Smooth muscle cell (in vitro differentiated cells): ENCODE measurements around the gene SDHAF3. TPM values are rescaled to one million over a fixed set of nuclear protein-coding genes. Genes with fewer than 3 reads are reported as not detected.

ENCODE experiments used
- DNase-seq: peaks from one replicate; lab custom pipeline; 2025; ENCODE audit not compliant: unreplicated experiment; lab: John Stamatoyannopoulos, UW
- H2AFZ ChIP-seq: fragments of 200-600 bp; sonication (generic); 2 replicates; pipeline ENCODE4 v1.6.0; 2016; ENCODE audit warnings: antibody characterized with exemption, low read depth, mild to moderate bottlenecking
- H3F3A ChIP-seq: fragments of 200-600 bp; sonication (generic); 2 replicates; pipeline ENCODE4 v1.6.0; 2017; ENCODE audit warnings: antibody characterized with exemption, low read depth
- H3K27ac ChIP-seq: fragments of 200-600 bp; sonication (generic); 2 replicates; pipeline ENCODE4 v1.5.1; 2016; ENCODE audit warnings: low read depth, mild to moderate bottlenecking
- H3K27me3 ChIP-seq: fragments of 200-600 bp; sonication (generic); 2 replicates; pipeline ENCODE4 v1.6.1; 2016; ENCODE audit warnings: low read depth, mild to moderate bottlenecking
- H3K36me3 ChIP-seq: fragments of 200-600 bp; sonication (generic); 2 replicates; pipeline ENCODE4 v1.5.1; 2016; ENCODE audit warnings: low read depth
- H3K4me1 ChIP-seq: fragments of 200-600 bp; sonication (generic); 2 replicates; pipeline ENCODE4 v1.5.1; 2016; ENCODE audit warnings: low read depth
- H3K4me2 ChIP-seq: fragments of 200-600 bp; sonication (generic); 2 replicates; pipeline ENCODE4 v1.6.0; 2016; ENCODE audit warnings: mild to moderate bottlenecking
- H3K4me3 ChIP-seq: fragments of 200-600 bp; sonication (generic); 2 replicates; pipeline ENCODE4 v1.5.1; 2016; ENCODE audit warnings: mild to moderate bottlenecking
- H3K79me2 ChIP-seq: fragments of 200-600 bp; sonication (generic); 2 replicates; pipeline ENCODE4 v1.6.0; 2016; ENCODE audit warnings: low read depth, mild to moderate bottlenecking
- H3K9ac ChIP-seq: fragments of 200-600 bp; sonication (generic); 2 replicates; pipeline ENCODE4 v1.6.0; 2016; ENCODE audit warnings: low read depth
- H3K9me3 ChIP-seq: fragments of 200-600 bp; sonication (generic); replicated peaks from 2 replicates; pipeline ENCODE4 v1.5.1; 2016; ENCODE audit warnings: low read depth
- H4K20me1 ChIP-seq: fragments of 200-600 bp; sonication (generic); 2 replicates; pipeline ENCODE4 v1.6.0; 2016; ENCODE audit warnings: low read depth
- WGBS: methylation state at CpG from one replicate; pipeline ENCODE4 v1.1.7; 2016; ENCODE audit warnings: low lambda C conversion rate; 5-methylcytosine and 5-hydroxymethylcytosine counted together
- polyA plus RNA-seq: library from polyadenylated mRNA; unstranded; fragments of >200 nt; fragmentation: Nextera tagmentation; extraction: Ambion mirVana; gene quantifications from 2 replicates; pipeline ENCODE4 v1.2.1, GENCODE V29; 2016
- total RNA-seq: library from RNA; depleted of rRNA; stranded (reverse); fragments of >200 nt; gene quantifications from 2 replicates; pipeline ENCODE4 v1.2.3, GENCODE V29; 2014
- TF ChIP-seq, protein P1 (sequence below): fragments of 200-600 bp; sonication (generic); IDR thresholded peaks from 2 replicates; pipeline ENCODE4 v1.5.1; 2017; ENCODE audit warnings: borderline replicate concordance, mild to moderate bottlenecking, antibody characterized with exemption; ENCODE audit not compliant: insufficient read depth, poor library complexity, severe bottlenecking

SDHAF3 gene
- total and polyA plus RNA-seq, 2 experiments from 2014 or later = 25.6 to 28.5 TPM

DNA sequence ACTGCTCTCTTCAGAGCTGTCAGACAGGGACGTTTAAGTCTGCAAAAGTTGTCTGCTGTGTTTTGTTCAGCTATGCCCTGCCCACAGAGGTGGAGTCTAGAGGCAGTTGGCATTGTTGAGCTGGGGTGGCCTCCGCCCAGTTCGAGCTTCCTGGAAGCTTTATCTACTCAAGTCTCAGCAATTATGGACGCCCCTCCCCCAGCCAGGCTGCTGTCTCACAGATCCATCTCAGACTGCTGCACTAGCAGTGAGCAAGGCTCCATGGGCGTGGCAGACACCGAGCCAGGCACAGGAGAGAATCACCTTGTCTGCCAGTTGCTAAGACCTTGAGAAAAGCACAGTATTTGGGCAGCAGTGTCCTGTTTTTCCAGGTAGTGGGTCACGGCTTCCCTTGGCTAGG, 98.1 kb downstream of the SDHAF3 start:
- Histone ChIP-seq H3K9ac (no peak overlapping the region), H3K9me3 (no peaks in the 10 kb centered on the region), H4K20me1 (no peaks in the 10 kb centered on the region), H3K27me3 (no peaks in the 10 kb centered on the region), H3F3A (no peaks in the 10 kb centered on the region), H3K4me3 (no peak overlapping the region), H3K79me2 (no peaks in the 10 kb centered on the region), H2AFZ (no peak overlapping the region), H3K36me3 (no peaks in the 10 kb centered on the region), H3K27ac (no peak overlapping the region), H3K4me2 (no peak overlapping the region), H3K4me1 (no peaks in the 10 kb centered on the region)
- DNase-seq = no peak
- 70% methylated on average over 7 of the region's 7 CpGs for WGBS
- TF ChIP-seq, protein P1, sequence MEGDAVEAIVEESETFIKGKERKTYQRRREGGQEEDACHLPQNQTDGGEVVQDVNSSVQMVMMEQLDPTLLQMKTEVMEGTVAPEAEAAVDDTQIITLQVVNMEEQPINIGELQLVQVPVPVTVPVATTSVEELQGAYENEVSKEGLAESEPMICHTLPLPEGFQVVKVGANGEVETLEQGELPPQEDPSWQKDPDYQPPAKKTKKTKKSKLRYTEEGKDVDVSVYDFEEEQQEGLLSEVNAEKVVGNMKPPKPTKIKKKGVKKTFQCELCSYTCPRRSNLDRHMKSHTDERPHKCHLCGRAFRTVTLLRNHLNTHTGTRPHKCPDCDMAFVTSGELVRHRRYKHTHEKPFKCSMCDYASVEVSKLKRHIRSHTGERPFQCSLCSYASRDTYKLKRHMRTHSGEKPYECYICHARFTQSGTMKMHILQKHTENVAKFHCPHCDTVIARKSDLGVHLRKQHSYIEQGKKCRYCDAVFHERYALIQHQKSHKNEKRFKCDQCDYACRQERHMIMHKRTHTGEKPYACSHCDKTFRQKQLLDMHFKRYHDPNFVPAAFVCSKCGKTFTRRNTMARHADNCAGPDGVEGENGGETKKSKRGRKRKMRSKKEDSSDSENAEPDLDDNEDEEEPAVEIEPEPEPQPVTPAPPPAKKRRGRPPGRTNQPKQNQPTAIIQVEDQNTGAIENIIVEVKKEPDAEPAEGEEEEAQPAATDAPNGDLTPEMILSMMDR = no peak

DNA sequence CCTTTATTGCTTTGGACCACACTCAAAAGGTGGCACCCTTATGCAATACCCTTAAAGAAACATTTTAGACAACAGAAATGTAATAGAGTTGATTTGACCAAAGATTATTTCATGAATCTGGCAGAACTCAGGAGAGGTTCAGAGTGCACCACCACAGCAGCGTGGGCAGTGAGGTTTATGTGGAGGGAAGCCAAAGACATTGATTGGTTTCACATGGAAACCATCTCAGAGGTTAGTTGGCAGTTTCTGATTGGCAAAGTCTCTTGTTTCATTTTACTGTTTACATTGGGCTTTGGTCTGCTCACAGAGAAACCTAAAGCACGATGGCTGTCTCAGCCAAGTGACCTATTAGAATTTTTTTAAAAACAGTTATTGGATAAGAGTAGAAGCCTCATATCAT, 101.3 kb downstream of the SDHAF3 start:
- Histone ChIP-seq H2AFZ (no peak overlapping the region), H3K27ac (no peak overlapping the region), H3F3A (no peaks in the 10 kb centered on the region), H3K9me3 (no peaks in the 10 kb centered on the region), H3K4me3 (no peak overlapping the region), H3K4me1 (no peaks in the 10 kb centered on the region), H3K36me3 (no peaks in the 10 kb centered on the region), H3K4me2 (no peak overlapping the region), H3K79me2 (no peaks in the 10 kb centered on the region), H3K9ac (no peak overlapping the region), H4K20me1 (no peaks in the 10 kb centered on the region), H3K27me3 (peaks cover 8% of the 10 kb centered on the region)
- DNase-seq = no peak
- TF ChIP-seq, protein P1 = no peak
- 35% methylated on average over 2 of the region's 2 CpGs for WGBS

DNA sequence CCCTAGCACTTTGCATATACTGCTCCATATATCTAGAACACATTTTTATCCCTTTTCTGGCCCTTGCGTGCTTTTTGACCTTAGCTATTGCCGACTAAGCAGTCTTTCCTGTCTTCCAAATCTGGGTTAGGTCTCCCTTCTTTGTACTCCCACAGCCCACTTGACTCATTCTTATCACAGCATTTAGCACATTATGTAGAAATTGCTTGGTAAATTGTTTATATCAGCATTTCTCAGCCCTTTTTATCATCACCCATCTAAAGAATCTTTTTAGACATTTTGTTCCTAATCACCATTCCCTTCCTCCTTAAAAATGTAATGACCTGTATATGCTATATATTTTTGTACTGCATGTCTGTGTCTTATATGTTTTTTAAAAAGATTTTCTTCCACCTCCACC, 101.7 kb downstream of the SDHAF3 start:
- H3K27me3 ChIP-seq = peaks cover 9% of the 10 kb centered on the region
- no peak overlapping the region for H2AFZ ChIP-seq
- no peak for DNase-seq
- no peaks in the 10 kb centered on the region for H3K9me3 ChIP-seq
- no peak overlapping the region for H3K4me2 ChIP-seq
- no peak overlapping the region for H3K9ac ChIP-seq
- no peaks in the 10 kb centered on the region for H3F3A ChIP-seq
- no peaks in the 10 kb centered on the region for H3K36me3 ChIP-seq
- no peaks in the 10 kb centered on the region for H3K4me1 ChIP-seq
- TF ChIP-seq, protein P1 = no peak
- no peak overlapping the region for H3K4me3 ChIP-seq
- H4K20me1 ChIP-seq = no peaks in the 10 kb centered on the region
- H3K27ac ChIP-seq = no peak overlapping the region
- 93% methylated on average over 2 of the region's 2 CpGs for WGBS
- no peaks in the 10 kb centered on the region for H3K79me2 ChIP-seq

DNA sequence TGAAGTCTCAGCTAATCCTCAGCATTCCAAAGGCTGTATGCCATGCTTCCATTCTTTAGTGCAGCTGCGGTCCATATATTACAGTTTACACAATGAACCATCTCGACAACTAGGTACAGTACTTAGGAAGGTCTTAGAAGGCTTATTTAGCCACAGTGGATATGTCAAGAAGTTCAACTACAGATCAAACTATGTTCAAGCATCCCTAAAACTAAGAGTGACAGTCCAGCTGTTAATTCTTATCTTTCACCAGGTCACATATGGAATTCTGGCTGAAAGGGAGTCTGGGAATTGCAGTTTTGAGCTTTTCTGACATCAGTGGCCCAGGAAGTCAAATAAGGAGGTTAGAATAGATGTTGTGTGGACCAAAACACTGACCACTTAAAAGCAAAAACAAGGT, 106.8 kb downstream of the SDHAF3 start:
- H3K9ac ChIP-seq = no peak overlapping the region
- WGBS = 87% methylated on average over 2 of the region's 2 CpGs
- H3K36me3 ChIP-seq = no peaks in the 10 kb centered on the region
- no peaks in the 10 kb centered on the region for H4K20me1 ChIP-seq
- H3K4me2 ChIP-seq = no peak overlapping the region
- no peaks in the 10 kb centered on the region for H3K9me3 ChIP-seq
- peaks cover 9% of the 10 kb centered on the region for H3K27me3 ChIP-seq
- TF ChIP-seq, protein P1 = no peak
- H3F3A ChIP-seq = no peaks in the 10 kb centered on the region
- H2AFZ ChIP-seq = no peak overlapping the region
- H3K4me1 ChIP-seq = no peaks in the 10 kb centered on the region
- no peak for DNase-seq
- no peak overlapping the region for H3K27ac ChIP-seq
- H3K79me2 ChIP-seq = no peaks in the 10 kb centered on the region
- H3K4me3 ChIP-seq = no peak overlapping the region
